NCI-H82 (cell line): Measurements from ENCODE around the gene LYPLAL1.

Experiments used
- DNase-seq: peaks from one replicate; lab custom pipeline; 2025; lab: John Stamatoyannopoulos, UW

Gene LYPLAL1

GRCh38 chr1:219173758-219174459, at the start of gene LYPLAL1:
Gene LYPLAL1, plus strand, starts transcription at chr1:219173878. Its CDS starts 13 bp downstream, at chr1:219173891.
- peak; percentile 83 for DNase-seq

- DNase-seq: no peak
Measured at GRCh38 chr1:219124163-219124562, 49.5 kb upstream of the LYPLAL1 start.

- DNase-seq: no peak
Measured at GRCh38 chr1:219125342-219125741, 48.3 kb upstream of the LYPLAL1 start.

DNA sequence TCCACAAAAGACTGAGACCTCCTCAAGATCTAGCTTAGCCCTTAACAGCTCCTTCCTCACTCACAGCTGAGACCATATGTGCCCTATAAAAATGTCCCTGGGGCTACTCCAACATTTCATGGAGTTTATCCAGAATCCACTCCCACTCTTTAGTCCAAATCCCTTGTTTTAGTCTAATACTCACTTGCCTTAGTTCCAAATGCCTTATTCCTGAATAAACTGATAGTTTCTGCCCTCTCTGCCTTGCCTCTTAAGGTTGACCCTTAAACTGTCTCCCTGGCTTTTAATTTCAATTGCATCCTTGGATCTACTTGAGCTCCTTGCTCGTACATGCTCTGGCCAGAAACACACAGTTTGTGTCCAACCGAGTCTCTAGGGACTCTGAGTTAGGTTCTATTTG, 47.3 kb upstream of the LYPLAL1 start:
- no peak for DNase-seq

DNA sequence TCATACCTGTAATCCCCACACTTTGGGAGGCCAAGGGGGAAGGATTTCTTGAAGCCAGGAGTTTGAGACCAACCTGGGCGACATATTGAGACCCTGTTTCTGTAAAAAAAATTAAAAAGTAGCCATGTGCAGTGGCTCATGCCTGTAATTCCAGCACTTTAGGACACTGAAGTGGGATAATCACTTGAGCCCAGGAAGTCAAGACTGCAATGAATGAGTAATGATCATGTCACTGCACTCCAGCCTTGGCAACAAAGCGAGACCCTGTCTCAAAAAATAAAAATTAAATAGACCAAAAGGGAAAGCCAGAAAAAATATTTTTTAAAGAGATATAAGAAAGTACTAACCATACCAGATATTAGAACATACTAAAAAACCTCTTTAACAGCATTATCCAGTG, 44.7 kb upstream of the LYPLAL1 start:
- DNase-seq: no peak

- DNase-seq: no peak
Measured at GRCh38 chr1:219130366-219130935, 43.2 kb upstream of the LYPLAL1 start.

DNA sequence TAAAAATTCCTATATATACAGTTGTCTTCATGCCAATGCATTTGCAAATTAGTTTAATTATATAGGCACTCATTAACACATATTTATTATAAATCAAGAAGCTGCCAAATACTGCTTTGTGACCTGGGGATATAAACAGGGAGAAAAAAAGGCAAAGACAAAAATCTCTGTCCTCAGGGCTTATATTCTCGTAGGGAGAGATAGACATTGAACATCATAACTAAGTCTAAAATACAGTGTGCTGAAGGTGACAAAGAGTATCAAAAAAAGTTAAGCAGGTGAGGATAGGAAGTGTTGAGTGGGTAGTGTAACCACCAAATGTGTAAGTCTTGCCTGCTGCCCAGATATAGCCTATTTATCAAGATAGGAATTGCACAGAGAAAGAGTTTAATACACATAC, 40.7 kb upstream of the LYPLAL1 start:
- DNase-seq: no peak

GRCh38 chr1:219138747-219139146, 34.9 kb upstream of the LYPLAL1 start:
- no peak for DNase-seq

DNA sequence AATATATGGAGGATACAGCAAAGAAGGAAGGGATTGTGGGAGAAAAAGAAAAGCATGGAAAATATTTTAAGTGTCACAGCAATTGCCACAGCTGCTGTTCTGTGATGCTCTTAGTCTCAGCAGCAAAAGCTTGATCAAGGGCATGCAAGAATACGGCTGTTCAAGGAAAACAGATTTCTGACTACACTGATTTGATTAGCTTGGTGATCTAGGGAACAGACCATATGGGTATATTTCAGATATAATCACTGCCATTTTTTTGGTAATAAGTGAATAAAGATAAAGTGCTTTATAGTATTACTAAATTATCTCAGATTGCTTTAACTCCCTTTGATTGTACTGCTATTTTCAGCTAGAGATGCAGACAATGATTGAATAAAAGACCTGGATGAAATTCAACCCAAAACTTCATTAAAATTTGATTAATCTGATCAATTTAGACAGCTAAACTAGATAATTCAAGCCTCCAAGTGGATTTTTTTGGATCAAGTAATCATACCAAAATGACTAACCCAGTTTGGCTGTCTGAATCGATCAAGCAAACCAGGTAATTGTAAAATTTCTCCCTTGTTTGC, 33.3 kb upstream of the LYPLAL1 start:
- DNase-seq: no peak

GRCh38 chr1:219143735-219144134, 29.9 kb upstream of the LYPLAL1 start:
- DNase-seq: no peak

DNA sequence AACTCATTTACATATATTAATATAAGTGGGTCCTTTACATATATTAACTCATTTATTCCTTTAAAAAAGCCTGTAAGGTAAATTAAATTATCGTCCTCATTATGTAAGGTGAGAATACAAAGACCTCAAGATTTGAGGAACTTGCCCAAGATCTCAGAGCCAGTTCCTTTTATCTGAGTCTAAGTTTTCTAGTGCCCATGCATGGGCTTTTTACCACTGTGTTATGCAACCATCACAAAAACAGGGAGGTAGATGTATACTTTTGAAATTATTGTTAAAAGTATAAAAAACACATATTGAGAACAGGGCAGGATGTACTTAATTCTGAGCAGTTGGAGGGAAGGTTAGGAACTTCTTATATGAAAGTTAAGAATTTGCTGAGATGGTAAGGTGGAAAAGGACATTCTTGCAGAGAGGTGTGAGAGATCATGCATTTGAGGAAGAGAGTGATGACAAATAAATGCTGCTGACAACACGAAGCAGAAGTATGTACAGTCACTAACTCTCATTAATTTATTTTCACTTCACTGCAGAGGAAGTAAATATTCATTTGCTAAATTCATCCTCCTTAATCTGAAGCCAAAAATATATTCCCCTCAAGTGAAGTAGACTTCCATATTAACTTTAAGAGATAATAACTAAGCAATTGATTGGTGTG, 28.9 kb upstream of the LYPLAL1 start:
- no peak for DNase-seq

DNA sequence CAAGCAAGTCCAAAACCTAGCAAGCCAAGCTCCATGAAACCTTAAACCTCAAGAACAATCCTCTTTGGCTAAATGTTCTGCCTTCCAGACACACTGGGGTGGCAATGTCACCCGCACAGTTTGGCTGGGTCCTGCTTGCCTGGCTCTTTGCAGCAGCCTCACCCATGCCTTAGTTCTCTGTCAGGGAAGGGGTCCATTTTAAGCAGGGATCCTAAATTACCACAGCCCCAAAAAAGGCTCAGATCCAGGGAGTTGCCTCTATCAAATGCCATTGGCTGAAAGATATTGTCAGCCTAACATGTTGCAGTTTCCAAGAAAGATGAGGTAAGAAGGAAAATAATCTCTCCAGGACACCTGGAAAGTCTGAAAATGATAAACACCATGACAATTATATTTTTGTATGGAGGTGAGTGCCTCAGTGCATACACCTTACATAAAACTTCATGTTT, 26.1 kb upstream of the LYPLAL1 start:
- no peak for DNase-seq

DNA sequence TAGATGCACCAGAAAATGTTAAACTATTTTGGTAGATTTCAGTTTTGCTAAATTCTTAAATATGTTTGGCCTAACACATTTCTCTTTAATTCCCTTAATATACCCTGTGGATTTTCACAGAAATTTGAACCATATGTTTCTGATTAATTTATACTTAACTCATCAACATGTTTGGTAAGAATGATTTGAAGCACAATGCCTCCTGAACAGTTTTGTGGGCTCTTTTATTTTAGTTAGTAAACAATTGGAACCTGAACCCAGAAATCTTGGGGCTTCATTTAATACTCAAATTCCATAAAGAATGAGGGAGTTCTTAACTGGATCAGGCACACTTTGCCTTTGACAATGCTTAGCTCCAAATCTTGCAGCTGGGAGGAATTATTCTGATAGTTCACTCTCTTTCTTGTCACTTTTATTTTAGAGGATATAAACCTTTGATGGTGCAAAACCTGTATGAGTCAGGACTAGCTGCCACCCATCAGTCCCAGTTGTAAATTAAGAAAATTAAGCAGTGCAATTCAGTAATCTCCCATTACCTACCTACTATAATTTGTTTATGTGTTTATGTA, 24.6 kb upstream of the LYPLAL1 start:
- DNase-seq: no peak

DNA sequence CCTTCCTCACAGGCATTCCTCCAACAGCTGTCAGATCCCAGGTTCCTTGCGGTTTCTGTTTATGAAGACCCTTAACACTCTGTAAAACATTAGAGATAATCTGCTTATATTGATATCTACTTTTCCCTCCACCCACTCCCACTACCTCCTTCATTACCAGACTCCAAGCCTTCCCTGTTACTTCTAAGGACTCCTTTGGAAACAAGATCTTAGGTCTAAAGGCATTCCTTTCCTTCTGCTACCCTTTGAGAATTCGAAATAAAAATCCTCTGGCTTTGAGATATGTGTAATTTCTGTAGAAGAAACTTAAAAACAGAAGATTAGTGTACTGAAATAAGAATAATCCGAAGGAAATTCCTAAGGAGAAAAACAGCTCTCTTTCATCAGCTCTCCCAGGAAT, 23.7 kb upstream of the LYPLAL1 start:
- peak; percentile 75 for DNase-seq

DNA sequence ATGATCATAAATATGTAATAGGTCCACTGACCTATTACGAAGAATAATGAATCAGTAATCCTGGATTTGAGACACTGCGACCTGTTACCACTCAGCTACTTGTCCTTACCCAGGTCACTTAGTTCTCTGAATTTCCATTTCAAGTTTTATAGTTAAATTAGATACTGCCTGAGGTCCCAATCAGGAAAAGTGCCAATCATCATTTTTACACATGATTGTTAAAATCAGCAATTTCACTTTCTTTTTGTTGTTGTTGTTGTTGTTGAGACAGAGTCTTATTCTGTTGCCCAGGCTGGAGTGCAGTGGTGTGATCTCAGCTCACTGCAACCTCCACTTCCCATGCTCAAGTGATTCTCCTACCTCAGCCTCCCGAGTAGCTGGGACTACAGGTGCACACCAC, 22.8 kb upstream of the LYPLAL1 start:
- no peak for DNase-seq

DNA sequence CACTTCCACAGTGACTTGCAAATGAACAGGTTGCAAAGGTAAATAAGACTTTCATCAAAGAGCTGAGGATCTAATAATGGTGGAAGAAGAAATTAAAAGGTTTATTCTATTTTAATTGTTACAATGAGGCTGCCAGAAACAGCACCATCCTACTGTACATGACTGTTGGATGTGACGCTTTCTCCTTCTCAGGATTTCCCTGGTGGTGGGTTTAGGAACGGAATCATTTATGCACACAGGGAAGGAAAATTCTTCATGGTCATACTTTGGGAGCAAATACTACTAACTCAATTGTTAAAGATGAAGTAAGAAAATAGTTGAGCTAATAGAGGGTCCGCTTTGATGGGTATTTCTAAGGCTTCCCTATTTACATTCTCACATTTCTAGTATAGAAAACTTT, 22.2 kb upstream of the LYPLAL1 start:
- no peak for DNase-seq

GRCh38 chr1:219152751-219153150, 20.9 kb upstream of the LYPLAL1 start:
- DNase-seq: no peak

GRCh38 chr1:219153723-219154122, 20.0 kb upstream of the LYPLAL1 start:
- no peak for DNase-seq

DNA sequence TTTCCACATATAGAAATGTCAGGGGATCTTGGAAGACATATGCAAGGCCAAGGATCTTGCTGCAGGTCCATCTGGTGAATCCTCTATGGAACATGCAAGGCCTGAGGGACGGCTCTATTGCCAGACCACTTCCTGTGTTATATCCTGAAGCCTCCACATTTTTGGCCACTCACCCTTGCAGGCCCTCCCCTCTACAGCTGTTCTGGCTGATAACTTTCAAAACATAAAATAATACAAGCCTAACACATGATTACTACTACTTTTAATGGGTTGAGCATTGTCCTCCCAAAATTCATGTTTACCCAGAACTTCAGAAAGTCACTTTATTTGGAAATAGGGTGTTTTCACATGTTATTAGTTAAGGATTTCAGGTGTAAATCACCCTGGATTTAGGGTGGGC, 18.5 kb upstream of the LYPLAL1 start:
- DNase-seq: no peak

DNA sequence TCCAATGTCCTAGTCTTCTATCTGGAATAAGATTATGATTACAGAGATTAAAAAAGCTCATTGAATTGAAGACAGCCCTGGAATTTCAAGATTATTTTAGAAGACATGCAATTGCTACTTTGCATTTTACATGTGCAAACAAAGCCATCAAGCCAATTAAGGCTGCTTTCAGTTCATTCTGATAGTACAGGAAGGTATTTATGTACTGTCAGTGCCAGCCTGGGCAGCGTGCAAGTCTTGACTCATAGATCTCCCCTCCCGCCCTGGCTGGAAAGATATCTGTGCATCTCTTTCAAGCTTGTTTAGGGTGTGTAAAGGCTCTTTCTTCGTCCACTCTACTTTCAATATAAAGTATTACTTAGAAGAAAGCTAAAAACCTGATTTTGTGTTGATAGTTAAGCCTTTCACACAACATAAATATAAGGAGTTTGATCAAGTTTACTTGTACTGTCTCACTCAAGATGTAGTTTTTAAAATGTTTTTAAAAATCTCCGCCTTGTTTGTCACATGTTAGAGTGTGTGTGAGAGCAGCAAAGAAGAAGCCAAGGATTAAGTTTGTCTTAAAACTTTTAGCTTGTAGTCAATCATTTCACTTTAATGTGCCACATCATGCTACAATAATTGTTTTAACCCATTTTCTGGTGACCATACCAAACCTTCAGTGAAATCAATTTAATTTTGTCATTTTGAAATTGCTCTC, 13.6 kb upstream of the LYPLAL1 start:
- DNase-seq: peak; percentile 46

GRCh38 chr1:219160967-219161366, 12.7 kb upstream of the LYPLAL1 start:
- no peak for DNase-seq

- DNase-seq: no peak
Measured at GRCh38 chr1:219161371-219161770, 12.3 kb upstream of the LYPLAL1 start.
